ENCODE results near the gene ATP6V0C.
A peak's percentile ranks its signal among the peaks of the same experiment; 100 is the strongest.
"Not testable (repeated sequence)": the region's sequence is repeated elsewhere in the genome, so short reads cannot be mapped to it uniquely, and the experiment has no call there.

ATP6V0C gene

DNA sequence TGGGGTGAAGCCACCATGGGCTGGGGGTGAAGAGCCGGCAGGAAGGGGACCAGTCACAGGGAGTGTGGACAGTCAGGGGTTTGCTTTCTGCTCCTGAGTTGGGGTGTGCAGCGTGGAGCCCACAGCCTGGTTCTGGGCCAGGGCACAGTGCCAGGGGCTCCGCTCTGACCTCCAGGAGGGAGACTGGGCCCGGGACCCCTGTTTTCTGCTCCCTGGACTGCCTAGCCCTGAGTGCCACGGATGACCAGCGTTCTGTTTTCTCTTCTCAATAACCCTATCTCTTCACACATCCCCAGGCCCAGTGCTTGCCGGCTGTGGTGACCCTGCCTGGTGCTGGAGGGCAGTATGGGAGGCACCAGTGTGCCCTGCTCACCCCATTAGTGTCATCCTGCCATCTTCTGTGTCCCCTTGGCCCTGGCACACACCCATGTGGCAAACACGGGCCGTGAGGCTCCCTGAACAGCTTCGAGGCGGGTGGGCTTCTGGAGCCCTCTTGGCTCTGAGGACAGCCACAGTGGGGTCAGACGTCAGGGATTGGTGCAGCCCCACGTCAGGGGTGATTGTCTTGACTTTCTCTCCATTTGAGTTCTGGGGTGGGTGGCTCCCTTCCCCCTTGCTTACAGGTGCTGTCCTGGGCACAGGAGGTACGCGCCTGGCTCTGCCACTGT lies 16.3 kb downstream of the ATP6V0C start:
- DNase-seq = no peak

DNA sequence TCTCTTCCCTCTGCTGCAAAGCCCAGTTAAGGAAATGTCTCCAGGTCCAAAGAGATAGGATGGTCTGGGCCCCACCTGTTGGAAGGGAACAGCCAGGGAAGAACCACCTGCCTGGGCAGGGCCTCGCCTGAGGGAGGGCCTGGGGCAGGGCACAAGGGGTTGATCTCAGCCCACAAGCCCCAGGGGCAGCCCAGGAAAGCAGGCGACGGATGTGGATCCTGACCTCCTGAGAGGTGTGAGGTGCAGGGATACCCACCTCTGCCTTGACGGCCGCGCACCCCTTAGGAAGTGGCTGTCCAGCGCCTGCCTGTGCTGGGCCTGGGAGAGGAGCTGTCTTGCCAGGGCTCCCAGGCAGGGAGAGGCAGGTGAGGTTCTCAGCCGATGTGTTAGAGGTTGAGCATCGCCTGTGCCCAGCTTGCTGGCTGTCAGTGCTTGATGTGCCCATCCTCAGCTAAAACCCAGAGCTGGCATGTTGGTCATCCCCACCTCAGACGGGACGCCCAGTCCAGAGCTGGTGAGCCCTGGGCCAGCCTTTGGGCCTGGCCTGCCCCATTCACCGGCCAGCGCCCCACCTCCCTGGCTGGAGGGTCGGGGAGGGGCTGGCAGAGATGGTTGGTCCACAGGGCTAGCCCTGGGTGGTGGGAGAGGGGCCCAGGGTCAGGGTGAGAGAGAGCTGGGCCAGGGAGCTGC lies 17.0 kb downstream of the ATP6V0C start:
- no peak for DNase-seq

- DNase-seq = no peak
These were observed 17.6 kb downstream of the ATP6V0C start, which contains the start of gene CEMP1 for GRCh38 chr16:2531371-2531695. TSS of gene CEMP1 (minus strand) at chr16:2531408. CDS start at chr16:2531073, 335 bp downstream.

DNA sequence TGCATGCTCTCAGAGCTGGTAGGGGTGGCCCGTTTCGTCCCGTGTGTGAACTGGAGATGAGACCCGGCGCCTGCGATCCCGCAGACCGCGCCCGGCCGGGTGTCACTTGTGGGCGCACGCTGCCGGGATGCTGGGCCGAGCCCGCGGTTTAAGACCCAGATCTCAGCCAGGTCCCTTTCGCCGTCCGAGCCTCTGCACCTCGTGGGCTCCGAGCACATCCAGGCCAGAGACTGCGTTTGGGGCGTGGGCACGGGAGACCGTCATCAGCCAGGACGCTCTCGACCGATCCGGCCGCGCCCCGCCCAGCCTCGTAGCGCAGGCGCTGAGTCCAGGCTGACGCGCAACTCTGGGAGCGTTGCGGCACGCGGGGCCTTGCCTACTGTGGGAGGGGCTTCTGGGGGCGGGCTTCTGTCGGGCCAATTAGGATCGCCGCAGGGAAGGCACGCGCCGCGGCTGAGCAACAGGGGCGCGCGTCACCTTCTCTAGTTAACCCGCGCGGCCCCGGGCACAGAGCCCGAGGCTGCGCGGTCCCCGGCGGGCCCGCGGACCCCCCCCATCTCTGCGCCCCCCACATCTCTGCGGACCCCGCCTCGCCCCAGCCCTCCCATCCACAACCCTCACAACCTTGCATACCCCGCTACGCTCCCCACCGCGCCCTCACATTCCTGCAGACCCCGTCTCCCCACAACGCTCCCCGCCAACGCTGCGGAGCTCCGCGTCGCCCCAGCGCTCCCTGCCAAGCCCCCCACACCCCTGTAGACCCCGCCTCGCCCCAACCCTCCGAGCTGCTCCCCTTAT lies 18.1 kb downstream of the ATP6V0C start:
- DNase-seq = peak; percentile 97

- peak; percentile 27 for DNase-seq
These were observed 18.9 kb downstream of the ATP6V0C start for GRCh38 chr16:2532494-2533141.

GRCh38 chr16:2533142-2533755 lies 19.5 kb downstream of the ATP6V0C start:
- not testable (repeated sequence) for DNase-seq

DNA sequence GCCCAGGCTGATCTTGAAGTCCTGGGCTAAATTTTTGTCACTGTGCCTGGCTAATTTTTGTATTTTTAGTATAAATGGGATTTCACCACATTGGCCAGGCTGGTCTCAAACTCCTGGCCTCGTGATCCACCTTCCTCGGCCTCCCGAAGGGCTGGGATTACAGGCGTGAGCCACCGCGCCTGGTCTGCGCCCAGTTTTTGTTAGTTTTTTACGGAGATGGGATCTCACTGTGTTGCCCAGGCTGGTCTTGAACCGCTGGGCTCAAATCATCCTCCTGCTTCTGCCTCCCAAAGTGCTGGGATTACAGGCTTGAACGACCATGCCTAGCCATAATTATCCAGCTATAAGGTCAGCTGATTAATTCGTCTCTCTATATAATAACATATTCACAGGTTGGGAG lies 20.2 kb downstream of the ATP6V0C start:
- no peak for DNase-seq

- DNase-seq = not testable (repeated sequence)
These were observed 20.6 kb downstream of the ATP6V0C start for GRCh38 chr16:2534335-2534734.

DNA sequence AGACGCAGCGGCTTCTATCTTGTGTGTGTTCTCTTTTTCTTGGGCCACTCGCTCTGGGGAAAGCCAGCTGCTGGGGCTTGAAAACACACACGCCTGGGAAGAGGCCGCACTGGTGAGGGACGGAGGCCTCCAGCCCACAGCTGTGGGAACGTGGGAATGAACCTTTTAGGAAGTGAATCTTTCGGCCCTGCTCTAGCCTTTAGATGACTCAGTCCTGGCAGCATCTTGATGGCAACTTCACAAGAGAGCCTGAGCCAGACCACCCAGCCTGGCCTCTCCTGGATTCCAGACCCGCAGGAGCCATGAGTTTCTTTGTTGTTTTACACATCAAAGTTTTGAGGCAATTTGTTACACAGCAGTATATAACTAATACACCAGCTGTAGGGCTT lies 21.9 kb downstream of the ATP6V0C start:
- peak; percentile 69 for DNase-seq

- DNase-seq = peak; percentile 96
These were observed 24.0 kb downstream of the ATP6V0C start, which contains the start of gene PDPK1 for GRCh38 chr16:2537451-2538379. TSS of gene PDPK1 (plus strand) at chr16:2538021. CDS start at chr16:2538113, 92 bp downstream.

GRCh38 chr16:2539192-2539844 lies 25.6 kb downstream of the ATP6V0C start:
- not testable (repeated sequence) for DNase-seq

DNA sequence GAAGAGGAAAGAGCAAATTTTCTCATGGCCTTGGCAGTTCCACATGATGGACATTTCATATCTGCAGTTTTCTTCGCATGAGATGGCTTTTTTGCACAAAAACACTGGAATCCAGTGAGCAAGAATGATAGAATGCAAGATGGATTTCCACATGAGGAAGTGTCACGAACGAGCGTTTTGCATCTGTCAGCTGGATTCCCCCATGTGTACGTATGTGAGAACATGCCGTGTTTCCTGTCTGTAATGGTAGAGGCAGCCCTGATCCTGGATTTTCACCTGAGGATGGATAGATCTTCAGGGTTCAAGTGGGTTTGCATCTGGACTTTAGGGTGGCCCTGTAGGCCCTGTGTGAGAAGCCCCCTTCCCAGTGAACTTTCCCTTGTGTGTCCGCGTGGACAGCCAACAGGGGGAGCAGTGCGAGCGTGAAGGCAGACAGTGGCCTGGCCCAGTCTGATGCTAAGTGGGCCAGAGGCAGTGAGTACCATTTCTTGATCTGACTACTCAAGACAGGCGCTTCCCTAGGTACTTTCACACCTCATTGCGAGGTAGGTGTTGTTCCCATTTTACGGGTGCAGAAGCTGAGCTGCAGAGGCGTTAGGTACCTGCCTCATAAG lies 26.2 kb downstream of the ATP6V0C start:
- DNase-seq = not testable (repeated sequence)

- not testable (repeated sequence) for DNase-seq
These were observed 27.2 kb downstream of the ATP6V0C start for GRCh38 chr16:2540912-2541311.

DNA sequence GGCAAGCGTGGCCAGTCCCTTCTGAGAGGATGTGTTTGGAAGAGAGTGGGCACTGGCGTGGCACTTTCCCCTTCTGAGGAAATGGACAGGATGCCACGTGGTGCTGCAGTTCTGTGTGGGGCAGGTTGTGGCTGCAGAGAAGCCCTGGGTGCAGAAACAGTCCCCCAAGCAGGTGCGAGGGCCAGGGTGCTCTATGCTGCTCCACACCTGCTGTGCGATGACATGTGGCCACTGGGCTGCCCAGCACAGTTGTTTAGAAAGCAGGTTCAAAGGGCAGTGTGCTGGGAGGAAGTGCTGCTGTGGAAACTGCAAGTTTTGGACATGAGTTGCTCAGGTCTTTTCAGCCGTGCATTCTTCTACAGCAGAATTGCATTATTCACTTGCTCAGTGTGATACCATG lies 27.7 kb downstream of the ATP6V0C start:
- DNase-seq = not testable (repeated sequence)

DNA sequence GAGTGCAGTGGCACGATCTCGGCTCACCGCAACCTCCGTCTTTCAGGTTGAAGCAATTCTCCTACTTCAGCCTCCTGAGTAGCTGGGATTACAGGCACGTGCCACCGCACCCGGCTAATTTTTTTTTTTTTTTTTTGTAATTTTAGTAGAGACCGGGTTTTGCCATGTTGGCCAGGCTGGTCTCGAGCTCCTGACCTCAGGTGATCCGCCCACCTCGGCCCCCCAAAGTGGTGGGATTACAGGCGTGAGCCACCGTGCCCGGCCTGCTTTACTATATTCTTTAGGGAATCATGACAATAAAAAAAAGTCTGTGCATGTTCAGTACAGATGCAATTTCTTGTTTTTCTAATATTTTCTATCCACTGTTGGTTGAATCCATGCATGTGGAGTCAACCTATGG lies 30.0 kb downstream of the ATP6V0C start:
- DNase-seq = not testable (repeated sequence)

GRCh38 chr16:2550283-2550878 lies 36.6 kb downstream of the ATP6V0C start:
- DNase-seq = not testable (repeated sequence)

DNA sequence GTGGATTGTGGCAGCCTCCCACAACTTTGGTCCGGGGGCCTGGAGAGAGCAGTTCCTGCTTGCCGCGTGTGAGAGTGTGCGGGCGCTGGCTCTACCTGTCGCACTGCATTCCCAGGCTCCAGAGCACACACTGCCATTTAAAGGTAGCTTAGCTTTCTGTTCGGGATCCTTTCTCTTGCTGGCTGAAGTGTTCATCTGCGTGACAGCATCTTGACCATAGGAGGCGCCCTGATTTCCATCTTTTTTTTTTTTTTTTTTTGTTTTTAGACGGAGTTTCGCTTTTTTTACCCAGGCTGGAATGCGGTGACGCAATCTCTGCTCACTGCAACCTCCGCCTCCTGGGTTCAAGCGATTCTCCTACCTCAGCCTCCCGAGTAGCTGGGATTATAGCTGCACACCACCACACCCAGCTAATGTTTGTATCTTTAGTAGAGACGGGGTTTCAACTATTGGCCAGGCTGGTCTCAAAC lies 37.7 kb downstream of the ATP6V0C start:
- DNase-seq = peak; percentile 24

GRCh38 chr16:2554709-2555425 lies 41.1 kb downstream of the ATP6V0C start:
- DNase-seq = not testable (repeated sequence)

- not testable (repeated sequence) for DNase-seq
These were observed 43.4 kb downstream of the ATP6V0C start for GRCh38 chr16:2557150-2557549.

Measured in fibroblast of skin of abdomen (primary cell).